Glutamatergic neuron (in vitro differentiated cells): ENCODE data around the gene CDC5L. TPM values are rescaled to one million over a fixed set of nuclear protein-coding genes. Genes with fewer than 3 reads are reported as not detected.
"Not testable (repeated sequence)": the region's sequence is repeated elsewhere in the genome, so short reads cannot be mapped to it uniquely, and the experiment has no call there.

Source experiments
- DNase-seq: peaks from one replicate; pipeline ENCODE4 v3.0.0; 2022
- H3K27ac Mint-ChIP-seq: one replicate; pipeline ENCODE4 v1.8.0; 2020; ENCODE audit warnings: mild to moderate bottlenecking, mixed read lengths, inconsistent platforms; ENCODE audit not compliant: unreplicated experiment
- H3K27me3 Mint-ChIP-seq: one replicate; pipeline ENCODE4 v1.8.0; 2020; ENCODE audit warnings: mild to moderate bottlenecking, moderate library complexity, mixed read lengths, inconsistent platforms; ENCODE audit not compliant: unreplicated experiment
- H3K36me3 Mint-ChIP-seq: one replicate; pipeline ENCODE4 v1.8.0; 2020; ENCODE audit warnings: mild to moderate bottlenecking, mixed read lengths, inconsistent platforms; ENCODE audit not compliant: unreplicated experiment
- H3K4me1 Mint-ChIP-seq: one replicate; pipeline ENCODE4 v1.8.0; 2020; ENCODE audit warnings: mild to moderate bottlenecking, low read depth, mixed read lengths, inconsistent platforms; ENCODE audit not compliant: unreplicated experiment
- H3K4me3 Mint-ChIP-seq: one replicate; pipeline ENCODE4 v1.8.0; 2020; ENCODE audit warnings: mild to moderate bottlenecking, mixed read lengths, inconsistent platforms; ENCODE audit not compliant: unreplicated experiment
- H3K9me3 Mint-ChIP-seq: one replicate; pipeline ENCODE4 v1.8.0; 2020; ENCODE audit warnings: mild to moderate bottlenecking, moderate library complexity, mixed read lengths, inconsistent platforms; ENCODE audit not compliant: unreplicated experiment
- total RNA-seq: library from RNA; stranded (reverse); fragmentation: NEBNext Ultra II Directional; extraction: Animal tissue kit (Norgen Biotek cat#: 25700); gene quantifications from one replicate; pipeline ENCODE4 v1.2.1, GENCODE V29; 2021; ENCODE audit not compliant: unreplicated experiment
- TF ChIP-seq, protein P1 (sequence below): fragments of 200-600 bp; sonication (generic); IDR thresholded peaks from one replicate; pipeline ENCODE4 v1.5.0; 2021; ENCODE audit not compliant: partially characterized antibody, unreplicated experiment

CDC5L gene
- total RNA-seq, 1 donor from 2014 or later, result 19.6 TPM

DNA sequence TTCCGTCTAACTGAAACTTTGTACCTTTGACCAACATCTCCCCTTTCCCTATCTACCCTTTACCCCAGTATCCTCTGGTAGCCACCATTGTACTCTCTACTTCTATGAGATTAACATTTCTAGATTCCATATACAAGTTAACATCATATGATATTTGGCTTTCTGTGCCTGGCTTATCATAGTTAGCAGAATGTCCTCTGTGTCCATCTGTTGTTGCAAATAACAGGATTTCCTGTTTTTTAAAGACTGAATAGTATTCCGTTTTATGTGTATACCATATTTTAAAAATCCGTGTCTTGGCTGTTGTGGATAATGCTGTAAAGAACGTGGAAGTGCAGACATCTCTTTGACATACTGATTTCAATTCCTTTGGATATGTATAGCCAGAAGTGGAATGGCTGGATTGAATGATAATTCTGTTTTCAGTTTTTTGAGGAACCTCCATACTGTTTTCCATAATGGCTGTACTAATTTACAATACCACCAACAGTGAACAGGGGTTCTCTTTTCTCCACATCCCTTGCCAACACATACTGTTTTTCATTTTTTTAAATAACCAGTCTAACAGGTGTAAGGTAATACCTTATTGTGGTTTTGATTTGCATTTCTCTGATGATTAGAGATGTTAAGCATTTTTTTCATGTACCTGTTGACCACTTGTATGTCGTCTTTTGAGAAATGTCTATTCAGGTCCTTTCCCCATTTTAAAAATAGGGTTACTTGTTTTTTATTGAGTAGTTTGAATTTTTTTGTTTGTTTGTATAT is 53.8 kb downstream of the CDC5L start:
- no peaks in the 10 kb centered on the region for H3K27me3 Mint-ChIP-seq
- H3K4me3 Mint-ChIP-seq, result no peak overlapping the region
- peaks cover 22% of the 10 kb centered on the region for H3K36me3 Mint-ChIP-seq
- TF ChIP-seq, protein P1, sequence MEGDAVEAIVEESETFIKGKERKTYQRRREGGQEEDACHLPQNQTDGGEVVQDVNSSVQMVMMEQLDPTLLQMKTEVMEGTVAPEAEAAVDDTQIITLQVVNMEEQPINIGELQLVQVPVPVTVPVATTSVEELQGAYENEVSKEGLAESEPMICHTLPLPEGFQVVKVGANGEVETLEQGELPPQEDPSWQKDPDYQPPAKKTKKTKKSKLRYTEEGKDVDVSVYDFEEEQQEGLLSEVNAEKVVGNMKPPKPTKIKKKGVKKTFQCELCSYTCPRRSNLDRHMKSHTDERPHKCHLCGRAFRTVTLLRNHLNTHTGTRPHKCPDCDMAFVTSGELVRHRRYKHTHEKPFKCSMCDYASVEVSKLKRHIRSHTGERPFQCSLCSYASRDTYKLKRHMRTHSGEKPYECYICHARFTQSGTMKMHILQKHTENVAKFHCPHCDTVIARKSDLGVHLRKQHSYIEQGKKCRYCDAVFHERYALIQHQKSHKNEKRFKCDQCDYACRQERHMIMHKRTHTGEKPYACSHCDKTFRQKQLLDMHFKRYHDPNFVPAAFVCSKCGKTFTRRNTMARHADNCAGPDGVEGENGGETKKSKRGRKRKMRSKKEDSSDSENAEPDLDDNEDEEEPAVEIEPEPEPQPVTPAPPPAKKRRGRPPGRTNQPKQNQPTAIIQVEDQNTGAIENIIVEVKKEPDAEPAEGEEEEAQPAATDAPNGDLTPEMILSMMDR, result no peak
- peaks cover 7% of the 10 kb centered on the region for H3K9me3 Mint-ChIP-seq
- H3K27ac Mint-ChIP-seq, result no peak overlapping the region
- no peaks in the 10 kb centered on the region for H3K4me1 Mint-ChIP-seq
- no peak for DNase-seq

DNA sequence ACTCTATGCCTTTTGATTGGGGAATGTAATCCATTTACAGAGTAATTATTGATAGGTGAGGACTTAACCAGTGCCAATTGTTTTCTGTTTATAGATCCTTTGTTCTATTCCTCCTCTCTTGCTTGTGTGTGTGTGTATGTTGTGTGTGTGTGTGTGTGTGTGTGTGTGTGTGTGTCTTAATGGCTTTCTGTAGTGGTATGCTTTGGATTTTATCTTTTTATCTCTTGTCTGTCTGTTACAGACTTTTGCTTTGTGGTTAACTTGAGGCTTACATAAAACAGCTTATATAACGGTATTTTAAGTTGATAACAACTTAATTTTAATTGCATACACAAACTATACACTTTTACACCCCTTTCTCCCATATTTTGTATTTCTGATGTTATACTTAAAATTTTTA is 54.7 kb downstream of the CDC5L start:
- TF ChIP-seq, protein P1, result no peak
- no peak overlapping the region for H3K27ac Mint-ChIP-seq
- no peak for DNase-seq
- H3K4me1 Mint-ChIP-seq, result no peaks in the 10 kb centered on the region
- peaks cover 7% of the 10 kb centered on the region for H3K9me3 Mint-ChIP-seq
- no peak overlapping the region for H3K4me3 Mint-ChIP-seq
- peaks cover 22% of the 10 kb centered on the region for H3K36me3 Mint-ChIP-seq
- H3K27me3 Mint-ChIP-seq, result no peaks in the 10 kb centered on the region

DNA sequence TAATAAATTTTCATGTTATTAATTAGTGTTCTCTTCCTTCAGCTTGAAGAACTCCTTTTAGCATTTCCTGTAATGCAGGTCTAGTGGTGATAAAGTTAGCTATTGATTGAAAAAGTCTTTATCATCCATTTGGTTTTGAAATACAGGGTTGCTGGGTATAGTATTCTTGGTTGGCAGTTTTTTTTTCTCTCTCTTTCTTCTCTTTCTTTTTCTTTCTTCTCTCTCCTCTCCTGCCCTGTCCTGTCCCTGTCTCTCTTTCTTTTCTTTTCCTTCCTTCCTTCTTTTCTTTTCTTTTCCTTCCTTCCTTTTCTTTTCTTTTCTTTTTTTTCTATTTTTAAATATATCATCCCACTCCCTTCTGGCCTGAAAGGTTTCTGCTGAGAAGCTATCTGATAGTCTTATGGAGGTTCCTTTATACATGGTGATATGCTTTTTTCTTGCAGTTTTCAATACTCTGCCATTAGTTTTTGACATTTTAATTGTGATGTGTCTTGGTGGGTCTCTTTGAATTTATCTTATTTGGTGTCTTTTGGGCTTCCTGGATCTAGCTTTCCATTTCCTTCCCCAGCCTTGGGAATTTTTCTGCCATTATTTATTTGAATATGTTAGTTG is 55.4 kb downstream of the CDC5L start:
- Mint-ChIP-seq H3K27me3 (no peaks in the 10 kb centered on the region), H3K27ac (no peak overlapping the region), H3K9me3 (peaks cover 7% of the 10 kb centered on the region), H3K36me3 (peaks cover 22% of the 10 kb centered on the region), H3K4me1 (no peaks in the 10 kb centered on the region), H3K4me3 (no peak overlapping the region)
- TF ChIP-seq, protein P1, result no peak
- DNase-seq, result no peak

DNA sequence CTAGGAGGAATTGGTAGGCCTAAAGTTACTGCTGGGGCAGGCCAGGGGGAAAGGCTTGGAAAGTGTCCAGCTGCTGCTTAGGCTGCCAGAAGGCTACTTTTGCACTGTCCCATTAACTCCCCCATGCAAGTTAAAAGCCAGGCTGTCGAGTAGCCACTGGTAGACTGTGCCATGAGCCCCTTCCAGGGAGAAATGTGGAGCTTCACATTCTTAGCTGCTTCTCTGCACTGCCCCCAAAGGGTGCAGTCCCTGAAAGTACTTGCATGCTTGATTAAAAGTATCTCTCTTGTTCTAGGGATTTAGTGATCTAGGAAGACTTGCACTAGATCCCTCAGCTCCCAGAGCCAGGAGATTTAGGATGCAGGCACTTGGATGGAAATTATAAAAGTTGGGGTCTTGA is 57.3 kb downstream of the CDC5L start:
- Mint-ChIP-seq H3K9me3 (peaks cover 7% of the 10 kb centered on the region), H3K4me1 (no peaks in the 10 kb centered on the region), H3K36me3 (peaks cover 22% of the 10 kb centered on the region), H3K4me3 (no peak overlapping the region), H3K27me3 (no peaks in the 10 kb centered on the region), H3K27ac (no peak overlapping the region)
- DNase-seq, result no peak
- TF ChIP-seq, protein P1, result no peak

DNA sequence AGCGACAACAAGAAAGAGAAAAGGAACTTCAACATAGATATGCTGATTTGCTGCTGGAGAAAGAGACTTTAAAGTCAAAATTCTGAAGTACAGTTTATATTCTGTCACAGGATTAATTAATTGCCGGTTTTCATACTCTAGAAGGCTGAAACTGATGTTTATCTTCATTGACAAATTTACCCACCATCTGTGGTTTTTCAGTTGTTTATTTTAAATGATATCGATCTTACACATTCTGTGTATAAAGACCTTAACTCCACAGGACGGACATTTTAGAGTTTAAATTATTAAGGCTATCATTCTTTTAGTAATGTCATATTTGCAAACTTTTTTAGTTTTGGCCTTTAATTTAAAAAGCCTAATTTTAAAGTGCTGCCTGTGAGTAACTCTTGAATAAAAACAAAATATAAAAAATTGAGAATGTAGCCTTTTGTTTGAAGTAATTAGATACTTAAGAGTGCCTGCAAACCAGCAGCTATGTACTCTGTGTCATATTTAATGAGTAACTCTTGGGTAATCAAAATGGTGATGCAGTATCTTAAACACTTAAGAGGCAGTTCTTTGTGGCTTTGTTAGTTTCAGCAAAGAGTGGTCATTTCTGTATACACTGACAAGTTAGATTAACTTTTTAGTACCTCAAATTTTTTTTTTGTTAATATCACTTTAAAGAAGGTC is 59.3 kb downstream of the CDC5L start:
- peaks cover 4% of the 10 kb centered on the region for H3K4me1 Mint-ChIP-seq
- DNase-seq, result no peak
- no peak overlapping the region for H3K27ac Mint-ChIP-seq
- no peak overlapping the region for H3K4me3 Mint-ChIP-seq
- H3K9me3 Mint-ChIP-seq, result peaks cover 5% of the 10 kb centered on the region
- peaks cover 13% of the 10 kb centered on the region for H3K36me3 Mint-ChIP-seq
- no peaks in the 10 kb centered on the region for H3K27me3 Mint-ChIP-seq
- TF ChIP-seq, protein P1, result no peak

DNA sequence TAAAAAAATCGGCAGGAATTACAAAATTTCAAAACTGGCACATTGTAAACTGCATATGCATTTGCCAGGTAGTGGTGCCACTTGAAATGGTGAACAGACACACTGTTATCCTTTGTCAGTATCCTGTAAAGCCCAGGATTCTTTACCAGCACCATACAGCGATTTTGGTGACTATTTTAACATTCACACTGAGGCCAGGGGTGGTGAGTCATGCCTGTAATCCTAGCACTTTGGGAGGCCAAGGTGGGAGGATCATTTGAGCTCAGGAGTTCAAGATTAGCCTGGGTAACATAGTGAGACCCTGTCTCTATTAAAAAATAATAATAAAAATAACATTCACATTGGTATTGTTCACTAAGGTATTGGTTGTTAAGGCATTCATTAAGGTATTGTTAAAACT is 61.7 kb downstream of the CDC5L start:
- H3K4me3 Mint-ChIP-seq, H3K27me3 Mint-ChIP-seq, H3K36me3 Mint-ChIP-seq, DNase-seq, H3K4me1 Mint-ChIP-seq, H3K9me3 Mint-ChIP-seq, H3K27ac Mint-ChIP-seq: not testable (repeated sequence)
